BE2C (cell line): ENCODE results near the gene IRF9.

Experiments used
- DNase-seq: peaks from one replicate; pipeline ENCODE4 v3.0.0-alpha.2; 2020
- H3K27me3 ChIP-seq: fragments of 250-450 bp; sonication (Bioruptor Pico); 2 replicates; pipeline ENCODE4 v1.5.1; 2020; ENCODE audit warnings: mild to moderate bottlenecking
- H3K36me3 ChIP-seq: fragments of 250-450 bp; sonication (Bioruptor Pico); 2 replicates; pipeline ENCODE4 v1.5.1; 2020; ENCODE audit warnings: mild to moderate bottlenecking
- H3K4me1 ChIP-seq: fragments of 250-450 bp; sonication (Bioruptor Pico); 2 replicates; pipeline ENCODE4 v1.5.1; 2020
- H3K4me3 ChIP-seq: 2 replicates; pipeline ENCODE4 v1.5.1; 2011; ENCODE audit warnings: low read depth, low read length
- H3K9me3 ChIP-seq: fragments of 250-450 bp; sonication (Bioruptor Pico); 2 replicates; pipeline ENCODE4 v1.5.1; 2020
- CTCF ChIP-seq: IDR thresholded peaks from 2 replicates; pipeline ENCODE4 v1.5.1; 2012; ENCODE audit warnings: mild to moderate bottlenecking, low read depth, low read length

The IRF9 gene

GRCh38 chr14:24122898-24123297 is 38.2 kb upstream of the IRF9 start:
- peaks cover 14% of the 10 kb centered on the region for H3K36me3 ChIP-seq
- no peaks in the 10 kb centered on the region for H3K27me3 ChIP-seq
- H3K4me1 ChIP-seq: no peaks in the 10 kb centered on the region
- TF ChIP-seq CTCF: no peak
- no peak for DNase-seq
- H3K4me3 ChIP-seq: no peak overlapping the region
- no peaks in the 10 kb centered on the region for H3K9me3 ChIP-seq

- DNase-seq: no peak
- H3K36me3 ChIP-seq: peaks cover 14% of the 10 kb centered on the region
- TF ChIP-seq CTCF: no peak
Measured at GRCh38 chr14:24123424-24124417, 37.3 kb upstream of the IRF9 start.

GRCh38 chr14:24126939-24127338 is 34.1 kb upstream of the IRF9 start:
- Histone ChIP-seq H3K4me1 (no peaks in the 10 kb centered on the region), H3K4me3 (no peak overlapping the region), H3K27me3 (no peaks in the 10 kb centered on the region), H3K36me3 (no peaks in the 10 kb centered on the region), H3K9me3 (no peaks in the 10 kb centered on the region)
- DNase-seq: no peak
- no peak for TF ChIP-seq CTCF

More at GRCh38 chr14:24123424-24124417, 37.3 kb upstream of the IRF9 start:
- no peaks in the 10 kb centered on the region for H3K27me3 ChIP-seq
- H3K4me3 ChIP-seq: no peak overlapping the region
- no peaks in the 10 kb centered on the region for H3K4me1 ChIP-seq
- no peaks in the 10 kb centered on the region for H3K9me3 ChIP-seq

GRCh38 chr14:24127673-24128072 is 33.4 kb upstream of the IRF9 start:
- DNase-seq: no peak
- no peak for TF ChIP-seq CTCF
- no peaks in the 10 kb centered on the region for H3K36me3 ChIP-seq
- no peaks in the 10 kb centered on the region for H3K9me3 ChIP-seq
- no peaks in the 10 kb centered on the region for H3K27me3 ChIP-seq
- no peaks in the 10 kb centered on the region for H3K4me1 ChIP-seq
- H3K4me3 ChIP-seq: no peak overlapping the region

- TF ChIP-seq CTCF: no peak
- no peaks in the 10 kb centered on the region for H3K36me3 ChIP-seq
- no peaks in the 10 kb centered on the region for H3K27me3 ChIP-seq
- no peaks in the 10 kb centered on the region for H3K4me1 ChIP-seq
- DNase-seq: no peak
- H3K9me3 ChIP-seq: no peaks in the 10 kb centered on the region
- H3K4me3 ChIP-seq: no peak overlapping the region
Measured at GRCh38 chr14:24129410-24129998, 31.6 kb upstream of the IRF9 start.

- Histone ChIP-seq H3K27me3 (no peaks in the 10 kb centered on the region), H3K4me3 (no peak within 1 kb of the TSS)
- no peak for TF ChIP-seq CTCF
Measured at GRCh38 chr14:24130380-24130716, 30.7 kb upstream of the IRF9 start, which contains the start of gene FITM1. Gene FITM1, plus strand, starts transcription at chr14:24130659. Its CDS starts 905 bp downstream, at chr14:24131564.

More at GRCh38 chr14:24130380-24130716, 30.7 kb upstream of the IRF9 start, which contains the start of gene FITM1:
- no peak for DNase-seq
- H3K4me1 ChIP-seq: no peaks in the 10 kb centered on the region
- H3K9me3 ChIP-seq: no peaks in the 10 kb centered on the region
- no peaks in the 10 kb centered on the region for H3K36me3 ChIP-seq
